Testis (tissue), 2 donors: ENCODE data around the gene INSM1.

Experiments used
- POLR2A ChIP-seq: fragments of 450-650 bp; IDR thresholded peaks from one replicate; pipeline ENCODE4 v1.6.1; 2017; ENCODE audit warnings: antibody characterized with exemption, mild to moderate bottlenecking, moderate library complexity
- TF ChIP-seq, protein P1 (sequence below), 3 experiments: fragments of 450-650 bp in 2 of 3; fragments of 200-600 bp in 1 of 3; sonication (generic) in 1 of 3; IDR thresholded peaks; one replicate each; pipeline ENCODE4 v1.5.1; 2016 to 2019; ENCODE audit warnings: antibody characterized with exemption in 3 of 3, mild to moderate bottlenecking in 2 of 3, moderate library complexity in 1 of 3

GRCh38 chr20:20318365-20319161 is 49.3 kb upstream of the INSM1 start:
- TF ChIP-seq, protein P1, sequence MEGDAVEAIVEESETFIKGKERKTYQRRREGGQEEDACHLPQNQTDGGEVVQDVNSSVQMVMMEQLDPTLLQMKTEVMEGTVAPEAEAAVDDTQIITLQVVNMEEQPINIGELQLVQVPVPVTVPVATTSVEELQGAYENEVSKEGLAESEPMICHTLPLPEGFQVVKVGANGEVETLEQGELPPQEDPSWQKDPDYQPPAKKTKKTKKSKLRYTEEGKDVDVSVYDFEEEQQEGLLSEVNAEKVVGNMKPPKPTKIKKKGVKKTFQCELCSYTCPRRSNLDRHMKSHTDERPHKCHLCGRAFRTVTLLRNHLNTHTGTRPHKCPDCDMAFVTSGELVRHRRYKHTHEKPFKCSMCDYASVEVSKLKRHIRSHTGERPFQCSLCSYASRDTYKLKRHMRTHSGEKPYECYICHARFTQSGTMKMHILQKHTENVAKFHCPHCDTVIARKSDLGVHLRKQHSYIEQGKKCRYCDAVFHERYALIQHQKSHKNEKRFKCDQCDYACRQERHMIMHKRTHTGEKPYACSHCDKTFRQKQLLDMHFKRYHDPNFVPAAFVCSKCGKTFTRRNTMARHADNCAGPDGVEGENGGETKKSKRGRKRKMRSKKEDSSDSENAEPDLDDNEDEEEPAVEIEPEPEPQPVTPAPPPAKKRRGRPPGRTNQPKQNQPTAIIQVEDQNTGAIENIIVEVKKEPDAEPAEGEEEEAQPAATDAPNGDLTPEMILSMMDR (IDR thresholded peaks at IDR 0.05): no peak
- no peak for TF ChIP-seq POLR2A
